D721Med (cell line): ENCODE measurements around the gene RAB30.

Experiments
- DNase-seq: peaks from one replicate; pipeline ENCODE4 v3.0.0; 2011; ENCODE audit warnings: low spot score; ENCODE audit not compliant: insufficient read length
- FAIRE-seq: peaks from 2 replicates; lab custom pipeline; 2011; peaks lifted over from hg19 to GRCh38; lab: Jason Lieb, UNC
- TF ChIP-seq, protein P1 (sequence below): IDR thresholded peaks from 2 replicates; pipeline ENCODE4 v1.5.1; 2012; ENCODE audit warnings: mild to moderate bottlenecking, control low read depth; ENCODE audit not compliant: insufficient read depth; ENCODE audit errors: missing control alignments

RAB30 gene

GRCh38 chr11:82996966-82997606 lies 74.6 kb downstream of the RAB30 start:
- FAIRE-seq, result no peak
- DNase-seq, result no peak

GRCh38 chr11:82995754-82996398 lies 75.8 kb downstream of the RAB30 start:
- DNase-seq (no peak), FAIRE-seq (no peak)

More at GRCh38 chr11:82996966-82997606, 74.6 kb downstream of the RAB30 start:
- TF ChIP-seq, protein P1, sequence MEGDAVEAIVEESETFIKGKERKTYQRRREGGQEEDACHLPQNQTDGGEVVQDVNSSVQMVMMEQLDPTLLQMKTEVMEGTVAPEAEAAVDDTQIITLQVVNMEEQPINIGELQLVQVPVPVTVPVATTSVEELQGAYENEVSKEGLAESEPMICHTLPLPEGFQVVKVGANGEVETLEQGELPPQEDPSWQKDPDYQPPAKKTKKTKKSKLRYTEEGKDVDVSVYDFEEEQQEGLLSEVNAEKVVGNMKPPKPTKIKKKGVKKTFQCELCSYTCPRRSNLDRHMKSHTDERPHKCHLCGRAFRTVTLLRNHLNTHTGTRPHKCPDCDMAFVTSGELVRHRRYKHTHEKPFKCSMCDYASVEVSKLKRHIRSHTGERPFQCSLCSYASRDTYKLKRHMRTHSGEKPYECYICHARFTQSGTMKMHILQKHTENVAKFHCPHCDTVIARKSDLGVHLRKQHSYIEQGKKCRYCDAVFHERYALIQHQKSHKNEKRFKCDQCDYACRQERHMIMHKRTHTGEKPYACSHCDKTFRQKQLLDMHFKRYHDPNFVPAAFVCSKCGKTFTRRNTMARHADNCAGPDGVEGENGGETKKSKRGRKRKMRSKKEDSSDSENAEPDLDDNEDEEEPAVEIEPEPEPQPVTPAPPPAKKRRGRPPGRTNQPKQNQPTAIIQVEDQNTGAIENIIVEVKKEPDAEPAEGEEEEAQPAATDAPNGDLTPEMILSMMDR, result no peak

DNA sequence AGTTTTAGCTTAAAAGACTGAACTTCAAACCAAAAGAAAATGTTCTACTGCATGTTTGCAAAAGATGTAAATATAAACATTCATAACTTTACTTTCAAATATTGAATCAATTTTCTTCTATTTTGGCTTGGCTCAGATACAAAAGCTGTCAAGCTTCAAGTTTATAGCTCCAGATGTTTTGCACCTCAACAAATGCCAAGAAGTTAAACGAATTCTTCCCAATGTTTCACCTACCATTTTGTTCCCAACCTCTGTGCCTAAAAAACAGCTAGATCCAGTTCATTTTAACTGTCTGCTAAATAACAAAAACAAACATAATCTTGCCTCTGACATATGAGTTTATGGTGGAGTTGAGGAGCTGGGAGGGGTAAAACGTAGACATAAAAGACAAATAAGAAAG lies 76.5 kb downstream of the RAB30 start:
- TF ChIP-seq, protein P1, result no peak
- no peak for DNase-seq
- no peak for FAIRE-seq

More at GRCh38 chr11:82995754-82996398, 75.8 kb downstream of the RAB30 start:
- TF ChIP-seq, protein P1, result no peak

DNA sequence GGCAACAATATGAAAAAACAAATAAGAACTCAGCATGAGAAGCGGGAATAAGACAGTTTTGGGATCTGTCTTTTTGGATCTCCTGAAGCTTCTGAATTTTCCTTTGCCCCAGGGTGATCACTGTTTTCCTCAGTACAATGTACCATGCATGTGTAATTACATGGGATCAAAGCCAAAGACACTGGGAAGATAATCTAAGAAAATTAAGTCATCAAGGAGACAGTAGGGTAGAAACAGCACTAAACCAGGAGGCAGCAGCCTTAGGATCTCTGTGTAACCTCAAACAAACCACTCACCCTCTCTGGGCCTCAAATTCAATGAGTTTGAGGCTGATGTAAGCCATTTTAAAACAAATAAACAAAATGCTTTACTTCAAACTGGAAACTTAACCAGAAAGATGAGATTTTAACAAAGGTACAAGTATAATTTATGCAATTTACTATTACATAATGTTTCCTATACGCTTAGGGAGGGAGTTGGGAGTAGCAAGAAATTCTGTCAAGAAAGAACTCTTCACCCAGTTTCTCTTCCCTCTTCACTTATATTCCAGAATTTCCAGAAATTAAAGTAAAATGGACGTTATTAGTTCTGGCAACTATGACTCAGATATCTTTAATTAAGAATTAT lies 77.0 kb downstream of the RAB30 start:
- no peak for FAIRE-seq
- TF ChIP-seq, protein P1, result no peak
- DNase-seq, result no peak

DNA sequence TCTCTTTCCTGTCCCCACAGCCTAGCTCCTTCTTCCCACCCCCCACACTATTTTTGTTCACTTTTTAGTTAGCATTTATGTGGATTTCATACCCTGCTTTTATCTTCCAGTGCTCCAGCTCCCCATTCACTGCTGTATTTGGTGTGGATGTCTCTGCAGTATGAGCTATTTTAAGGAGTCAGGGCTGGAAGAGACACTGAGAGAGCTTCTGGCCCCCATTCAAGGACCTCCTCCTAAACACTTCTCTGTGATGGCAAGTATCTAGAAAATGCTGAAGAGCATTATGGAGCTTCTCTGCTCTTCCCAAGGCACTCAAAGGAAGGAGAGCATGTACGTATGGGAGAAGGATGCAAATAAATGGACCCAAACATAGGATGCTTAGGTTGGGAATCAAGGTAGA lies 79.5 kb downstream of the RAB30 start:
- TF ChIP-seq, protein P1, result no peak
- DNase-seq (no peak), FAIRE-seq (no peak)

DNA sequence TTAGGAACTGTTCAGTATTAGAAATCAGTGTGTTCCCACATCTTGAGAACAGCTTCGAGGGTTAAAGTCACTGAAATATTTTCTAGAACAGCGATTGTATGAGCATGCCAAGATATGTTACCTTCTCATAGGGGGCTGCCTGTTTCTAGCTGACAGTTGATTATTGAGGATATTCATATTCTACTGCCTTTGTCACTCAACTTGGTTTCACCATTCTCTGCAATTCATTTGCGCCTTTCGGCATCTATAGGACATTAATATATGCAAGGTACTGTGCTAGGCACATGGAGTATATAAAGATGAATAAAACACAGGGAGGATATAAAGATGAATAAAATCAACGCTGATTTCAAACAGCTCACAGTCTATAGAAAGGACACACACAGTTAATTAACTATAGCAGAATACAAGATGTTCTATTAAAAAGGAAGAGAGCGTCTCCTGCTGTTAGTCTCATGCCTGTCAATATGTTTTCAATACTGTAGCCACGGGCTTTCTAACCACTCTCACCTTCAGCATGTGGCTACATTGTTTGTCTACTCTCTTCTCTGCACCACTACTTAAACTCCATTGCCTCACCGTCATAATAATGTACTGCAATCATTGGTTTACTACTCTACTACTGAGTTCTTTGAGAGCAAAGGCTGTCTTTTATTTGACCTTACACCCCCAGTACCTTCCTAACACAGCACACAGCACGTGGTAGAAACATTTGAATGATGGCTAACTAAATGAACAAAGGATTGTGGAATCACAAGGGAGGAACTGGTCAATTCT lies 81.9 kb downstream of the RAB30 start:
- no peak for DNase-seq
- TF ChIP-seq, protein P1, result no peak
- FAIRE-seq, result no peak
